Measurements from ENCODE around the gene SNAPC4. TPM values are rescaled to one million over a fixed set of nuclear protein-coding genes. Genes with fewer than 3 reads are reported as not detected.

The SNAPC4 gene
- total and polyA plus RNA-seq, 9 of the 15 experiments (the other 6 are each of a cell fraction or from before 2014, with no cell fraction given) = 0.21 to 21.8 (median 8.8) TPM

GRCh38 chr9:136436055-136436634 lies 36.2 kb upstream of the SNAPC4 start:
- Histone ChIP-seq H3K4me2 (ENCODE audit: insufficient read depth, low read length) (no peak overlapping the region), H3K9ac (ENCODE audit: insufficient read depth in 1 of 2, low read depth in 2 of 2, low read length in 2 of 2) (peak overlapping the region in 1 of 2 experiments; percentile 50; a peak in 1 of 4 replicates), H3K4me3 (no peak overlapping the region), H2AFZ (ENCODE audit: low read depth, low read length) (no peak overlapping the region), H3K9me1 (ENCODE audit: control insufficient read depth, insufficient read depth, low read length) (peaks cover 9% of the 10 kb centered on the region), H3K27me3 (ENCODE audit: control insufficient read depth in 2 of 2, insufficient read depth in 2 of 2, low read length in 2 of 2) (no peaks in the 10 kb centered on the region), H3K79me2 (ENCODE audit: control insufficient read depth, insufficient read depth, low read length) (peaks cover 49% of the 10 kb centered on the region), H3K9me3 (replicated peaks; ENCODE audit: control insufficient read depth, insufficient read depth, low read depth, low read length) (no peaks in the 10 kb centered on the region), H4K20me1 (replicated peaks; ENCODE audit: control insufficient read depth, insufficient read depth, low read length) (peaks cover 25% of the 10 kb centered on the region; the same call in 1 of the 2 replicates), H3K36me3 (ENCODE audit: control insufficient read depth, insufficient read depth, low read length) (peaks cover 50% of the 10 kb centered on the region; the same call in 2 of the 3 replicates), H3K4me1 (replicated peaks in 1 of 2; ENCODE audit: control insufficient read depth in 2 of 2, insufficient read depth in 2 of 2, low read length in 2 of 2) (peaks cover 21 to 56% of the 10 kb centered on the region in 2 experiments), H3K27ac (ENCODE audit: extremely low read depth, low read depth, low read length) (no peak overlapping the region)
- no peak for FAIRE-seq
- intact Hi-C loops (cut with micrococcal nuclease) (no loop called here), in situ Hi-C loops (cut with MboI) (no loop called here)
- 91% methylated on average over 25 of the region's 25 CpGs for WGBS (ENCODE audit: insufficient coverage, low coverage, missing lambda C conversion rate)
- ChIA-PET POLR2A (interaction anchor here (1.1 to 5.6 kb wide), 3 partner anchors 13 to 26 kb away, joined by 3 to 33 read pairs (median 4); no protein-coding TSS in a partner anchor), CTCF (ENCODE audit: low intra/inter-chr PET ratio) (no interaction called here)
- TF ChIP-seq ZNF655 (CRISPR knock-in tag; IDR thresholded peaks at IDR 0.05) = no peak
- peak; percentile 32; the same call in 1 of the 2 replicates for TF ChIP-seq RBFOX2 (IDR thresholded peaks at IDR 0.05; ENCODE audit: low read depth, low read length)
- no TSS peak for BruUV-seq (replicated peaks)
- DNase-seq (ENCODE audit: extremely low read depth in 1 of 4, low spot score in 3 of 4) = no peak
- no peak for ATAC-seq
